HepG2 (cell line): ENCODE results near the gene TBRG4. TPM values are rescaled to one million over a fixed set of nuclear protein-coding genes. Genes with fewer than 3 reads are reported as not detected.

Experiments used
- ATAC-seq: fragments of 200-7000 bp; cut with Tn5 transposase; 3 replicates; pipeline ENCODE4 v1.9.1; 2020; ENCODE audit warnings: mild to moderate bottlenecking, moderate library complexity
- BruUV-seq: library from RNA; stranded (reverse); fragments of 400-500 nt; replicated peaks from 2 replicates; lab custom pipeline; 2021; lab: Mats Ljungman, UMichigan
- CTCF ChIA-PET: fragments of 300-600 bp; formaldehyde crosslinking; extraction: SDS; loops from one replicate; lab custom pipeline; 2021; ENCODE audit warnings: low total read pairs, inconsistent platforms, low intra/inter-chr PET ratio; lab: Yijun Ruan, JAX
- POLR2A ChIA-PET: fragments of 350-600 bp; sonication (Branson Sonifier 250); formaldehyde crosslinking; loops from one replicate; lab custom pipeline; 2020; ENCODE audit warnings: antibody characterized with exemption, inconsistent platforms; lab: Yijun Ruan, JAX
- DNase-seq: peaks from one replicate; pipeline ENCODE4 v3.0.0-alpha.2; 2015; ENCODE audit warnings: low spot score
- FAIRE-seq: peaks from 3 replicates; lab custom pipeline; 2011; peaks lifted over from hg19 to GRCh38; lab: Jason Lieb, UNC
- H2AFZ ChIP-seq: one replicate; pipeline ENCODE4 v1.6.1; 2011; ENCODE audit warnings: low read length, inconsistent platforms
- H3K27ac ChIP-seq: fragments of 300-600 bp; 3 replicates; pipeline ENCODE4 v1.8.0; 2011; ENCODE audit warnings: mixed run types, mild to moderate bottlenecking, mixed read lengths, low read length, inconsistent platforms; ENCODE audit not compliant: insufficient read depth; ENCODE audit errors: extremely low read length
- H3K27me3 ChIP-seq, 2 experiments: fragments of 200-600 bp in 1 of 2; 2 replicates in 1 of 2; 3 replicates in 1 of 2; pipeline versions ENCODE4 v1.6.0 to v1.8.0; 2011; ENCODE audit warnings: low read length in 2 of 2, mild to moderate bottlenecking in 2 of 2, moderate library complexity in 2 of 2, inconsistent platforms in 1 of 2; ENCODE audit not compliant: insufficient read depth in 2 of 2, control insufficient read depth in 1 of 2
- H3K36me3 ChIP-seq, 2 experiments: fragments of 200-600 bp in 1 of 2; replicated peaks in 1 of 2; 2 replicates in 1 of 2; 3 replicates in 1 of 2; pipeline versions ENCODE4 v1.5.1 to v1.8.0; 2011; ENCODE audit warnings: low read length in 2 of 2, inconsistent platforms in 1 of 2; ENCODE audit not compliant: insufficient read depth in 2 of 2, control insufficient read depth in 1 of 2
- H3K4me1 ChIP-seq: 2 replicates; pipeline ENCODE4 v1.5.1; 2012; ENCODE audit warnings: low read length, inconsistent platforms; ENCODE audit not compliant: insufficient read depth
- H3K4me2 ChIP-seq: 2 replicates; pipeline ENCODE4 v1.6.0; 2011; ENCODE audit warnings: low read depth, low read length, inconsistent platforms
- H3K4me3 ChIP-seq, 3 experiments: fragments of 200-600 bp in 1 of 3; sonication (generic), shearing (Covaris generic) in 1 of 3; replicated peaks in 1 of 3; 2 replicates each; pipeline ENCODE4 v1.5.1; 2011 to 2016; ENCODE audit warnings: low read length in 3 of 3, inconsistent platforms in 2 of 3, low read depth in 2 of 3, mild to moderate bottlenecking in 2 of 3, control low read depth in 1 of 3, mixed read lengths in 1 of 3; ENCODE audit not compliant: insufficient read depth in 1 of 3
- H3K79me2 ChIP-seq: one replicate; pipeline ENCODE4 v1.6.1; 2011; ENCODE audit warnings: low read length, inconsistent platforms; ENCODE audit not compliant: insufficient read depth
- H3K9ac ChIP-seq: 2 replicates; pipeline ENCODE4 v1.6.0; 2011; ENCODE audit warnings: mild to moderate bottlenecking, low read depth, low read length, inconsistent platforms; ENCODE audit not compliant: insufficient read depth
- H3K9me3 ChIP-seq: 2 replicates; pipeline ENCODE4 v1.5.1; 2012; ENCODE audit warnings: mild to moderate bottlenecking, low read length
- H4K20me1 ChIP-seq: 2 replicates; pipeline ENCODE4 v1.6.0; 2011; ENCODE audit warnings: inconsistent platforms, mild to moderate bottlenecking, low read length, moderate library complexity; ENCODE audit not compliant: insufficient read depth
- FOSL2 ChIP-seq: sonication (generic); formaldehyde crosslinking; IDR thresholded peaks from 2 replicates; pipeline ENCODE4 v1.4.0; 2020; ENCODE audit warnings: missing genetic modification reagents
- GZF1 ChIP-seq: sonication (generic); formaldehyde crosslinking; IDR thresholded peaks from 2 replicates; pipeline ENCODE4 v1.5.1; 2020; ENCODE audit warnings: mild to moderate bottlenecking, missing genetic modification reagents
- JDP2 ChIP-seq: sonication (generic); formaldehyde crosslinking; IDR thresholded peaks from 2 replicates; pipeline ENCODE4 v1.8.1; 2022; ENCODE audit warnings: missing genetic modification reagents, borderline replicate concordance
- KLF6 ChIP-seq: IDR thresholded peaks from 2 replicates; pipeline ENCODE4 v1.8.0; 2016; ENCODE audit warnings: missing biosample characterization, missing genetic modification reagents
- KLF9 ChIP-seq: IDR thresholded peaks from 2 replicates; pipeline ENCODE4 v1.6.1; 2016; ENCODE audit warnings: low read depth
- MAFF ChIP-seq: IDR thresholded peaks from 2 replicates; pipeline ENCODE4 v1.6.1; 2011; ENCODE audit warnings: low read depth, low read length, improper control_type of control experiment
- MIXL1 ChIP-seq: IDR thresholded peaks from 2 replicates; pipeline ENCODE4 v1.6.1; 2016
- MXD3 ChIP-seq: IDR thresholded peaks from 2 replicates; pipeline ENCODE4 v1.6.1; 2016; ENCODE audit warnings: mild to moderate bottlenecking, missing biosample characterization, missing genetic modification reagents
- NFIB ChIP-seq: sonication (generic); formaldehyde crosslinking; IDR thresholded peaks from 2 replicates; pipeline ENCODE4 v1.9.0; 2021; ENCODE audit warnings: missing genetic modification reagents, mild to moderate bottlenecking, borderline replicate concordance
- NFIC ChIP-seq: IDR thresholded peaks from 2 replicates; pipeline ENCODE4 v1.6.1; 2012; ENCODE audit warnings: mild to moderate bottlenecking, low read length, inconsistent platforms
- PBX2 ChIP-seq: IDR thresholded peaks from 2 replicates; pipeline ENCODE4 v1.6.1; 2016; ENCODE audit warnings: control low read depth
- POLR2G ChIP-seq: fragments of 200-400 bp; formaldehyde crosslinking; IDR thresholded peaks from 2 replicates; pipeline ENCODE4 v1.6.1; 2018; ENCODE audit warnings: mild to moderate bottlenecking, low read depth, low read length, moderate library complexity
- RERE ChIP-seq: IDR thresholded peaks from 2 replicates; pipeline ENCODE4 v1.6.1; 2016; ENCODE audit warnings: low read depth, missing genetic modification reagents, missing compliant biosample characterization
- TBX3 ChIP-seq: fragments of 450-650 bp; IDR thresholded peaks from 2 replicates; pipeline ENCODE4 v1.6.1; 2017; ENCODE audit warnings: antibody characterized with exemption, mild to moderate bottlenecking, inconsistent platforms, borderline replicate concordance
- TSC22D2 ChIP-seq: sonication (generic); formaldehyde crosslinking; IDR thresholded peaks from 2 replicates; pipeline ENCODE4 v1.5.1; 2020; ENCODE audit warnings: missing genetic modification reagents, mild to moderate bottlenecking, borderline replicate concordance
- ZNF225 ChIP-seq: sonication (generic); formaldehyde crosslinking; IDR thresholded peaks from 2 replicates; pipeline ENCODE4 v1.4.0; 2020; ENCODE audit warnings: mild to moderate bottlenecking, missing genetic modification reagents
- ZNF562 ChIP-seq: sonication (generic); formaldehyde crosslinking; IDR thresholded peaks from 2 replicates; pipeline ENCODE4 v1.8.0; 2022; ENCODE audit warnings: missing genetic modification reagents, borderline replicate concordance
- ZNF83 ChIP-seq: sonication (generic); formaldehyde crosslinking; IDR thresholded peaks from 2 replicates; pipeline ENCODE4 v1.4.0; 2020; ENCODE audit warnings: missing genetic modification reagents, mild to moderate bottlenecking, borderline replicate concordance
- WGBS: methylation state at CpG from one replicate; pipeline ENCODE4 v1.1.6; 2017; ENCODE audit warnings: low lambda C conversion rate; 5-methylcytosine and 5-hydroxymethylcytosine counted together
- in situ Hi-C: cut with HindIII; loops from 2 replicates; pipeline ENCODE4 v1.10.0; 2017; ENCODE audit warnings: low pct_unique_long_range_greater_than_20kb; ENCODE audit not compliant: extremely low pct_ligation_motif_present
- intact Hi-C: fragments of 100-400 bp; cut with micrococcal nuclease; formaldehyde crosslinking; loops from one replicate; pipeline ENCODE4 v1.10.0; 2022; ENCODE audit not compliant: unreplicated experiment
- polyA plus RNA-seq, 8 experiments: library from polyadenylated mRNA; depleted of rRNA in 3 of 8; stranded (reverse) in 7 of 8; unstranded in 1 of 8; fragments of >200 nt; fragmentation: Illumina TruSeq in 4 of 8; extraction: Trizol in 4 of 8; gene quantifications; 2 replicates each; pipeline versions ENCODE4 v1.2.1 to v1.2.3, GENCODE V29; 2011 to 2016; ENCODE audit warnings: low read depth in 4 of 8, missing spikeins in 1 of 8, mixed read lengths in 1 of 8; ENCODE audit not compliant: insufficient read depth in 1 of 8
- total RNA-seq, 5 experiments: library from RNA; depleted of rRNA; stranded (reverse); fragments of >200 nt; fragmentation: Illumina TruSeq; extraction: Trizol; gene quantifications; 2 replicates each; pipeline ENCODE4 v1.2.3, GENCODE V29; 2016; ENCODE audit warnings: low read depth in 1 of 5

The TBRG4 gene
- total and polyA plus RNA-seq, 2 of the 13 experiments (the other 11 are each of a cell fraction or from before 2014, with no cell fraction given) = 87.8 to 107 TPM

GRCh38 chr7:45143616-45144015 lies 32.1 kb upstream of the TBRG4 start:
- Histone ChIP-seq H4K20me1 (no peaks in the 10 kb centered on the region), H3K36me3 (no peaks in the 10 kb centered on the region), H2AFZ (no peak overlapping the region), H3K4me3 (no peak overlapping the region), H3K27ac (no peak overlapping the region), H3K4me2 (no peak overlapping the region)
- in situ Hi-C loops = no loop called here
- FAIRE-seq (no peak), ATAC-seq (peak; percentile 25; the same call in 1 of the 3 replicates)
- 13% methylated on average over 4 of the region's 4 CpGs for WGBS
- TF ChIP-seq KLF6 (CRISPR knock-in tag) (0 out of 2 replicates have a peak, but pooled peaks have one; percentile 30), GZF1 (CRISPR knock-in tag) (no peak), NFIB (CRISPR knock-in tag) (no peak), MAFF (0 out of 2 replicates have a peak, but pooled peaks have one; percentile 8), KLF9 (CRISPR knock-in tag) (no peak), MXD3 (no peak), JDP2 (no peak), FOSL2 (peak; percentile 77), NFIC (no peak), ZNF83 (no peak), ZNF225 (CRISPR knock-in tag) (no peak), TBX3 (peak; percentile 12; the same call in 1 of the 2 replicates), ZNF562 (no peak), PBX2 (no peak), RERE (CRISPR knock-in tag) (no peak), POLR2G (no peak), TSC22D2 (no peak), MIXL1 (CRISPR knock-in tag) (no peak)
- TF ChIP-seq, all 625 proteins: peak for 4
- POLR2A ChIA-PET = interaction anchor here (1.0 kb wide), 1 partner anchor 32 kb away, joined by 4 read pairs; the partner anchor contains the start of gene TBRG4
- Histone ChIP-seq H3K4me1 (no peaks in the 10 kb centered on the region), H3K27me3 (peaks cover 3 to 20% of the 10 kb centered on the region in 2 experiments; a peak in 2 of 5 replicates), H3K9ac (no peak overlapping the region), H3K9me3 (no peaks in the 10 kb centered on the region), H3K79me2 (no peaks in the 10 kb centered on the region)
- CTCF ChIA-PET = no interaction called here
- no TSS peak for BruUV-seq
- intact Hi-C loops = no loop called here
- DNase-seq = peak; percentile 31
